ENCODE measurements around the gene POLR3H.

The POLR3H gene

GRCh38 chr22:41512421-41513194 lies 31.7 kb downstream of the POLR3H start:
- DNase-seq = no peak

- DNase-seq = no peak
These were observed 32.7 kb downstream of the POLR3H start for GRCh38 chr22:41511521-41511968.

DNA sequence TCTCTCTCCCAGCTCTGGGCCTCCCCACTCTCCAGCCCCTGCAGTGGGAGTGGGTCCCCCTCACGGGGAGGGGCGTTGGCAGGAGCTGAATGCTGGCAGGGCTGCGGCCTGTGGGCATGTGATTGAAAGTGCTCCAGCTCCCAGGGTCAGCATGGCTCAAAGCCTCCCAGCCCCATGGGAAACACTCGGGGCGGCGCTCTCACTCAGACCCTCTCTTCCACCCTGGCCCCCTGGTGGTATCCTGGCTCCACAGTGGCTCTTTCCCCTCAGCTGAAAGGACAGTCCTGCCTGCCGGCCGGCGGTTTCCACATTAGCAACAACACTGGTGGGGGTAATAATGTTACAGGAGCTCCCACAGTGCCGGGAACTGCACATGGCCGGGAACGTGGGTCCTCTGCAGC lies 35.5 kb downstream of the POLR3H start:
- no peak for DNase-seq

GRCh38 chr22:41507330-41508063 lies 36.8 kb downstream of the POLR3H start:
- DNase-seq = no peak

GRCh38 chr22:41505511-41506220 lies 38.6 kb downstream of the POLR3H start:
- no peak for DNase-seq

- no peak for DNase-seq
These were observed 39.5 kb downstream of the POLR3H start for GRCh38 chr22:41504816-41505215.

GRCh38 chr22:41504397-41504796 lies 39.9 kb downstream of the POLR3H start:
- DNase-seq = no peak

DNA sequence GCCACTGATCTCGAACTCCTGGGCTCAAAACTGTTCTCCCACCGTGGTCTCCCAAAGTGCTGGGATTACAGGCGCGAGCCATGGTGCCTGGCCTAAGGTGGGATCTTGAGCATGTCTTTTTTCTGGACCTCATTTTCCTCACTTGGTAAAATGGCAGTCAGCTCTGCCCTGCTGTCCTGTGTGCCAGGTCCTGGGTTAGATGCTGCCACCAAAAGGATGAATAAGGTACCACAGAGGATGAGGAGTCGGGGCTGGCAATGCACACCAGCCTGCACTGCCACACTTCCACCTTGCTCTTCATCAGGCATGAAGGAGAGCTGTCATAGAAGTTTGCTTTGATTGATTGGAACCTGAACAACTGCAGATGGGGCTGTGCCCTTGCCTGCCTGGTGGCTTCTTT lies 43.1 kb downstream of the POLR3H start:
- peak; percentile 21 for DNase-seq

DNA sequence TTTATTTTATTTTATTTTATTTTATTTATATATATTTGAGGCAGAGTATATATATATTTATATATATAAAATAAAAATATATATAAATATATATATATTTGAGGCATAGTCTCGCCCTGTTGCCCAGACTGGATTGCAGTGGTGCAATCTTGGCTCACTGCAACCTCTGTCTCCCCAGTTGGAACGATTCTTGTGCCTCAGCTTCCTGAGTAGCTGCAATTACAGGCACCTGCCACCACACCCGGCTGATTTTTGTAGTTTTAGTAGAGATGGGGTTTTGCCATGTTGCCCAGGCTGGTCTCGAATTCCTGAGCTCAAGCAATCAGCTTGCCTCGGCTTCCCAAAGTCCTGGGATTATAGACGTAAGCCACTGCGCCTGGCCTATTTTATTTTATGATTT lies 44.0 kb downstream of the POLR3H start:
- DNase-seq = no peak

GRCh38 chr22:41499624-41500280 lies 44.5 kb downstream of the POLR3H start:
- no peak for DNase-seq

DNA sequence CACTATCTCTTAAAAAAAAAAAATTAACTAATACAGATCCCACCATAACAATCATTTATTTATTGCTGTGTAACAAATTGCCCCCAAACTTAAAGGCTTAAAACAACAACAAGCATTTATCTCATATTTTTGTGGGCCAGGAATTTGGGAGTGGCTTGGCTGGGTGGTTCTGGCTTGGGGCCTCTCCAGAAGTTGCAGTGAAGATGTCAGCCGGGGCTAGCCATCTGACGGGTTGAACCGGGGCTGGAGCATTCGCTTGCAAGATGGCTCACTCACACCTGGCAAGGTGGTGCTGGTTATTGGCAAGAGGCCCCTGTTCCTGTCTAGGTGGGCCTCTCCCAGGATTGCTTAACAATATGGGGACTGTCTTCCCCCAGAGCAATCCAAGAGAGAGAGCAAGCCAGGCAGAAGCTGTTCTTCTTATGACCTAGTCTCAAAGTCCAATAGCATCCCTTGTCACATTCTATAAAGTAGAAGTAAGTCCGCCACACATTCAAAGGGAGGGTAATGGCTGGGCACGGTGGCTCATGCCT lies 45.9 kb downstream of the POLR3H start:
- DNase-seq = no peak

DNA sequence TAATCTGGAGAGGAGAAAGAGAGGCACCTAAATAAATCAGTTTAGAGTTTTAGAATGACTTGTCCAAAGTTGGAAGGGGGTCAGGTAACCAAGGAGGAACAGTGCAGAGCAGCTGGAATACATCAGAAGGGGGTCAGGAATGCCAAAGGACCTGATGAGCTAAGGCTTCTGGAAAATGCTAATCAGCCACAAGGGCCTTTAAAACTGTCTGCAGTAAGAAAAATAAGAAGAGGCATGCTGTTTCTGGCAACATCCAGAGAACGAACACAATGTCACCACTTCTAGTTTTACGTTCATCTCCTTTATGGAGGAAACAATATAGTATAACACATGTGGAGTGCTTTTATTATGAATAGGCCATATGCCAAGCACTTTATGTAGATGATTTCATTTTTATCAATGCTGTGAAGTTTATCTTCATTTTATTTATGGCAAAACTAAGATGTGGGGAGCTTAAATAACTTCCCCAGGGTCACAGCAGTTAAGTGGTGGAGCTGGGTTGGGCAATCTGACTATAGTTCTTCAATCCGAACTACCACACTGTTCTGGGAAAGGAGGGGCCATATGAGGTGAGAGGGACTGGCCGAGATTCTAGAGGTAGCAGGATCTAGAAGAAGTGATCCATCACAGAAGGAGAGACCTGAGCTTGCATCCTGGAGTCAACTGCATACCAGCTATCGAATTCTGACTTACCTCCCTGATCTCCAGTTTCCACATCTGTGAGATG lies 52.7 kb downstream of the POLR3H start:
- DNase-seq = no peak

DNA sequence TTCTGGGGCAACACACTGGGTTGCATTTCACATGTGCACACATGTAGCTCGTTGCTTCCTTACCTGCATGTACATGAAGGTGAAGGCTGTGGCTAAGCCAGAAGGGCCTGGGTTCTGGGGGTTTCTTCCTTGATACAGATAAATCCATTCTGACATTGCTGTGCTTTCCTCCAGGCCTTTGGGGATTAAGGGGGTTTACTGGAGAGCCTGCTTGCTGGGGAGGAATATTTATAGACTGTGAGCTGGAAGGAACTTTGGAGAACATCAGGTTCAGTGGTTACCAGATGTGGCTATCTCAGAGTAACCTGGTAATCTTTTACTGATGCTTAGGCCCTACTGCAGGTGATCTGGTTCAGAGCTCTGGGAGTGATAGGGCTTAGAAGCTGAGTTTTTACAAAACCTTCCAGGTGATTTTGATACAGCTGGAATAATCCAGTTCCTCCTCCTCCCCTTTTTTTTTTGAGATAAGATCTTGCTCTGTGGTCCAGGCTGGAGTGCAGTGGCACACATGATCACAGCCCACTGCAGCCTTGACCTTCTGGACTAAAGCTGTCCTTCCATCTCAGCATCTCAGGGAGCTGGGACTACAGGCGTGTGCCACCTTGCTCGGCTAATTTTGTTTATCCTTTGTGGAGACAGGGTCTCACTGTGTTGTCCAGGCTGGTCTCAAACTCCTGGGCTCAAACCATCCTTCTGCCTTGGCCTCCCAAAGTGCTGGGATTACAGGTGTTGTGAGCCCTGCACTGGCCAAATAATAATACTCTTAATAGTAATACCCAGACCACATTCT lies 55.5 kb downstream of the POLR3H start:
- DNase-seq = no peak

GRCh38 chr22:41488076-41488475 lies 56.2 kb downstream of the POLR3H start:
- DNase-seq = no peak

- DNase-seq = no peak
These were observed 57.0 kb downstream of the POLR3H start for GRCh38 chr22:41487037-41487935.

GRCh38 chr22:41485033-41485432 lies 59.2 kb downstream of the POLR3H start:
- DNase-seq = no peak

GRCh38 chr22:41482319-41482935 lies 61.8 kb downstream of the POLR3H start:
- DNase-seq = no peak

- no peak for DNase-seq
These were observed 62.3 kb downstream of the POLR3H start for GRCh38 chr22:41481925-41482318.

GRCh38 chr22:41481131-41481830 lies 63.0 kb downstream of the POLR3H start:
- DNase-seq = no peak

Measured in NCI-H524 treated with DMSO at 0.1 percent for 48 hours (cell line).